ENCODE measurements around the gene RNU1-2.
"Not testable (repeated sequence)": the region's sequence is repeated elsewhere in the genome, so short reads cannot be mapped to it uniquely, and the experiment has no call there.

Gene RNU1-2

GRCh38 chr1:16913181-16913832, 17.5 kb downstream of the RNU1-2 start:
- H3K36me3 ChIP-seq (ENCODE audit: control insufficient read depth, insufficient read depth, low read length): no peaks in the 10 kb centered on the region
- H3K4me1 ChIP-seq (ENCODE audit: control insufficient read depth, insufficient read depth, low read length, poor library complexity, severe bottlenecking): no peaks in the 10 kb centered on the region
- H3K4me3 ChIP-seq (ENCODE audit: extremely low read depth, insufficient read depth, low read length, poor library complexity, severe bottlenecking): peak overlapping the region; percentile 37
- H3K9me3 ChIP-seq (ENCODE audit: control insufficient read depth, low read length): no peaks in the 10 kb centered on the region
- H3K27ac ChIP-seq (ENCODE audit: low read depth, low read length, severe bottlenecking): peak overlapping the region; percentile 4
- WGBS, 2 experiments (ENCODE audit: insufficient coverage in 2 of 2): 48 to 55% methylated on average over 32 to 36 of the region's 36 CpGs

- Histone ChIP-seq H3K4me3 (ENCODE audit: extremely low read depth, insufficient read depth, low read length, poor library complexity, severe bottlenecking) (peak overlapping the region; percentile 57), H3K4me1 (ENCODE audit: control insufficient read depth, insufficient read depth, low read length, poor library complexity, severe bottlenecking) (no peaks in the 10 kb centered on the region), H3K36me3 (ENCODE audit: control insufficient read depth, insufficient read depth, low read length) (no peaks in the 10 kb centered on the region), H3K9me3 (ENCODE audit: control insufficient read depth, low read length) (no peaks in the 10 kb centered on the region), H3K27ac (ENCODE audit: low read depth, low read length, severe bottlenecking) (peak overlapping the region; percentile 76)
- WGBS, 2 experiments (ENCODE audit: insufficient coverage in 2 of 2): 1 to 2% methylated on average over 95 to 96 of the region's 109 CpGs
Observed at GRCh38 chr1:16913833-16914662, 18.3 kb downstream of the RNU1-2 start.

- H3K27ac ChIP-seq (ENCODE audit: low read depth, low read length, severe bottlenecking); H3K4me1 ChIP-seq (ENCODE audit: control insufficient read depth, insufficient read depth, low read length, poor library complexity, severe bottlenecking); H3K36me3 ChIP-seq (ENCODE audit: control insufficient read depth, insufficient read depth, low read length); H3K9me3 ChIP-seq (ENCODE audit: control insufficient read depth, low read length); H3K4me3 ChIP-seq (ENCODE audit: extremely low read depth, insufficient read depth, low read length, poor library complexity, severe bottlenecking): not testable (repeated sequence)
- WGBS, 2 experiments (ENCODE audit: insufficient coverage in 2 of 2): 67 to 69% methylated on average over 14 to 15 of the region's 15 CpGs
Observed at GRCh38 chr1:16914928-16915626, 19.3 kb downstream of the RNU1-2 start.

- H3K27ac ChIP-seq (ENCODE audit: low read depth, low read length, severe bottlenecking): no peak overlapping the region
- no peaks in the 10 kb centered on the region for H3K36me3 ChIP-seq (ENCODE audit: control insufficient read depth, insufficient read depth, low read length)
- 70 to 86% methylated on average over 4 of the region's 4 CpGs for WGBS, 2 experiments (ENCODE audit: insufficient coverage in 2 of 2)
- no peaks in the 10 kb centered on the region for H3K4me1 ChIP-seq (ENCODE audit: control insufficient read depth, insufficient read depth, low read length, poor library complexity, severe bottlenecking)
- no peaks in the 10 kb centered on the region for H3K9me3 ChIP-seq (ENCODE audit: control insufficient read depth, low read length)
- H3K4me3 ChIP-seq (ENCODE audit: extremely low read depth, insufficient read depth, low read length, poor library complexity, severe bottlenecking): no peak overlapping the region
Observed at GRCh38 chr1:16915627-16915973, 19.8 kb downstream of the RNU1-2 start.

- not testable (repeated sequence) for H3K4me3 ChIP-seq (ENCODE audit: extremely low read depth, insufficient read depth, low read length, poor library complexity, severe bottlenecking); H3K36me3 ChIP-seq (ENCODE audit: control insufficient read depth, insufficient read depth, low read length); H3K4me1 ChIP-seq (ENCODE audit: control insufficient read depth, insufficient read depth, low read length, poor library complexity, severe bottlenecking); H3K9me3 ChIP-seq (ENCODE audit: control insufficient read depth, low read length); H3K27ac ChIP-seq (ENCODE audit: low read depth, low read length, severe bottlenecking)
- WGBS, 2 experiments (ENCODE audit: insufficient coverage in 2 of 2): 88 to 90% methylated on average over 4 to 5 of the region's 10 CpGs
Observed at GRCh38 chr1:16916036-16916880, 20.5 kb downstream of the RNU1-2 start.

GRCh38 chr1:16918371-16918770, 22.6 kb downstream of the RNU1-2 start:
- no peak overlapping the region for H3K27ac ChIP-seq (ENCODE audit: low read depth, low read length, severe bottlenecking)
- no peaks in the 10 kb centered on the region for H3K36me3 ChIP-seq (ENCODE audit: control insufficient read depth, insufficient read depth, low read length)
- no peak overlapping the region for H3K4me3 ChIP-seq (ENCODE audit: extremely low read depth, insufficient read depth, low read length, poor library complexity, severe bottlenecking)
- 90 to 95% methylated on average over 2 of the region's 3 CpGs for WGBS, 2 experiments (ENCODE audit: insufficient coverage in 2 of 2)
- H3K9me3 ChIP-seq (ENCODE audit: control insufficient read depth, low read length): no peaks in the 10 kb centered on the region
- peaks cover 5% of the 10 kb centered on the region for H3K4me1 ChIP-seq (ENCODE audit: control insufficient read depth, insufficient read depth, low read length, poor library complexity, severe bottlenecking)

GRCh38 chr1:16918936-16919665, 23.3 kb downstream of the RNU1-2 start:
- 84 to 85% methylated on average over 14 to 15 of the region's 15 CpGs for WGBS, 2 experiments (ENCODE audit: insufficient coverage in 2 of 2)
- not testable (repeated sequence) for H3K27ac ChIP-seq (ENCODE audit: low read depth, low read length, severe bottlenecking); H3K4me3 ChIP-seq (ENCODE audit: extremely low read depth, insufficient read depth, low read length, poor library complexity, severe bottlenecking); H3K9me3 ChIP-seq (ENCODE audit: control insufficient read depth, low read length); H3K4me1 ChIP-seq (ENCODE audit: control insufficient read depth, insufficient read depth, low read length, poor library complexity, severe bottlenecking); H3K36me3 ChIP-seq (ENCODE audit: control insufficient read depth, insufficient read depth, low read length)

- Histone ChIP-seq H3K36me3 (ENCODE audit: control insufficient read depth, insufficient read depth, low read length) (no peaks in the 10 kb centered on the region), H3K9me3 (ENCODE audit: control insufficient read depth, low read length) (no peaks in the 10 kb centered on the region), H3K4me1 (ENCODE audit: control insufficient read depth, insufficient read depth, low read length, poor library complexity, severe bottlenecking) (peaks cover 5% of the 10 kb centered on the region), H3K27ac (ENCODE audit: low read depth, low read length, severe bottlenecking) (no peak overlapping the region), H3K4me3 (ENCODE audit: extremely low read depth, insufficient read depth, low read length, poor library complexity, severe bottlenecking) (no peak overlapping the region)
- WGBS, 2 experiments (ENCODE audit: insufficient coverage in 2 of 2): 91 to 93% methylated on average over 5 to 10 of the region's 10 CpGs
Observed at GRCh38 chr1:16920951-16921350, 25.2 kb downstream of the RNU1-2 start.

GRCh38 chr1:16921391-16922185, 25.8 kb downstream of the RNU1-2 start, which contains the start of gene CROCC:
CROCC (plus strand) TSS chr1:16921931; CDS start chr1:16922019, 88 bp downstream.
- WGBS, 2 experiments (ENCODE audit: insufficient coverage in 2 of 2): 24 to 26% methylated on average over 9 to 16 of the region's 17 CpGs
- Histone ChIP-seq H3K9me3 (ENCODE audit: control insufficient read depth, low read length) (no peaks in the 10 kb centered on the region), H3K4me1 (ENCODE audit: control insufficient read depth, insufficient read depth, low read length, poor library complexity, severe bottlenecking) (peaks cover 7% of the 10 kb centered on the region), H3K36me3 (ENCODE audit: control insufficient read depth, insufficient read depth, low read length) (no peaks in the 10 kb centered on the region), H3K27ac (ENCODE audit: low read depth, low read length, severe bottlenecking) (no peak within 1 kb of the TSS), H3K4me3 (ENCODE audit: extremely low read depth, insufficient read depth, low read length, poor library complexity, severe bottlenecking) (peak within 1 kb of the TSS; percentile 36)
